HG03378 (cell line): ENCODE results near the gene ARHGEF28.

ENCODE experiments used
- ATAC-seq: cut with Tn5 transposase; IDR thresholded peaks from one replicate; pipeline ENCODE4 v1.9.1; 2021; ENCODE audit warnings: mild to moderate bottlenecking, moderate library complexity; ENCODE audit not compliant: unreplicated experiment

Gene ARHGEF28

DNA sequence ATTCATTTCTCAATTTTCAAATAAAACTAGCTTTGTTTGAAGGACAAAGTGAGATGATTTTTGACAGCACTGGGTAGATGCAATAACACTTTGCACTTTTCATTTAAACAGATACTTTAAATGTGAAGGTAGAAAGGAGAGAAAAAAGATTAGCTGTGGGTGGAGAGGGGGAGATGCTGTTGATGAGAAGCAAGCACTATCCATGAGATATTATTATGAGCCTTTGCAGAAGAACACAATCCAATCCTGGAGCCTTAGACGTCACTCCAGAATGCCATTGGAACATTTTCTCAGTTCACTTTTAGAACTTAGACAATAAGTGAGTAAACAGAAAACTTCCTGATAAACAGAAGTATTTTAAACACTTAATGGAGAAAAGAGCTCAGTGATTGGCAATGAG, 351.1 kb downstream of the ARHGEF28 start:
- ATAC-seq, result no peak

DNA sequence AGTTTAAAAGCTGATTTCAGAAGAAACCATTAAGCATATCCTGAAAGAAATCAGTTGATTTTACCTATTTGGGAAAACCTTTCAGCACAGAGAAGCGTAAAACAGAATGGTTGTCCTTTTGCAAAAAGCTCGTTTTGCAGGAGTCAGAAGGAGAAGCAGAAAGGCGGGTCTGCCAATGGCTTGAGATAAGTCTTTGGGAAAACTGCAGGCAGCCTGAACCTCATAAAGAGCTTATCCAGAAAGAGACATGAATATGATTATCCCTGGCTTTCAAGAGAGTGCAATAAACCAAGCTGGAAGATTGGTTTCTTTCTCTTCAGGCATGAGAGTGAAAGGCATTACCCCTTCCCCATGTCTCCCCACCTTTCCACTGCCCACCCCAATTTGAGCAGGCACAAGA, 353.3 kb downstream of the ARHGEF28 start:
- no peak for ATAC-seq

- ATAC-seq, result no peak
Measured at GRCh38 chr5:73981704-73982103, 355.7 kb downstream of the ARHGEF28 start.

DNA sequence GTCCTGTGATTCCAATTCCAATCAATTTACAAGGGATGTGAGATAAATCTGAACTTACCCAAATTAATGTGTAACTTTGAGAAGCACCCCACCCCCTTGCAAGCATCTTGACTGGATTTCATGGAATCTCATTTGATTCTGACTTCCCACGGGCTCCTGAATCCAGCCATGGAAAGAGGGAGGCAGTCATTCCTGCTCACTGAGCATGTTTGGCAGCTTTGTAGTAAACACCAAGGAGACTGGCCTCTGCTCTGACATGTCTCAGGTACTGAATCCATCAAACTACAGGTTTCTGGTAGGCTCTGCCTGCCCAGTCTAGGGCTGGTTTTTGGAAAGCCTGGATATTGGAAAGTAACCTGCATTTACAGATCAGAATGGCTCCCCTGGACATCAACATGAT, 357.6 kb downstream of the ARHGEF28 start:
- no peak for ATAC-seq

- ATAC-seq, result no peak
Measured at GRCh38 chr5:73985145-73985544, 359.1 kb downstream of the ARHGEF28 start.

DNA sequence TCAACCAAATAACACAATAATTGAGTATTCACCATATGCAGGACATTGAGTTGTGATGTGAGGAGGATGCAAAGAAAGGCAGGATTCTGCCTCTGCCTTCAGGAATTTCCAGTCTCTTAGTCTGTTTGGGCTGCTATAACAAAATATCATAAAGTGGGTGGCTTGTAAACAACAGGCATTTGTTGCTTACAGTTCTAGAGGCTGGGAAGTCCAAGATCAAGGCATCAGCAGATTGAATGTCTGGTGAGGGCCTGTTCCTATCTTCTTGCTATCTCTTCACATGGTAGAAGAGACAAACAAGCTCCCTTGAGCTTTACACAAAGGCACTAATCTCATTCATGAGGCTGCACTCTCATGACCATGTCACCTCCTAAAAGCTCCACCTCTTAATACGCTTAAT, 360.7 kb downstream of the ARHGEF28 start:
- ATAC-seq, result no peak

- no peak for ATAC-seq
Measured at GRCh38 chr5:73987915-73988314, 361.9 kb downstream of the ARHGEF28 start.

DNA sequence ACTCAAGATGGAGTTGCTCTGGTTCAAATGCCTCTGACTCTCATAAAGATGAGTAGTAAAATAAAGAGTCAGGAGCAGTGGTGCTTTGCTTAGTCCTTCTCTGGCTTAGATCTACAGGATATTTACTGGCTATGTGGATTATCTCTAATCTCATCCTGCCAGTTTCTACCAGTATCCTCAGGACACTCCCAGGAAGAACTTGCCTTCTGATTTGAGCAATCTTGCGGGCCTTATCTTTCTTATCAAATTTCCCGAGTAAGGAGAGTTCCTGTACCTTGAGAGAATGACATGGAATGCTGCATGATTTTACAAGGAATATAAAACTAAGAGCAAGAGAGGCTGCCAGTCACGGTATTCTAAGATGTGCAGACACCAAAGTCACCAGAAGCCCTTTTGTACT, 364.0 kb downstream of the ARHGEF28 start:
- no peak for ATAC-seq
